PC-9 (cell line): Measurements from ENCODE around the gene CLDN5. TPM values are rescaled to one million over a fixed set of nuclear protein-coding genes. Genes with fewer than 3 reads are reported as not detected.
A peak's percentile ranks its signal among the peaks of the same experiment; 100 is the strongest.

Experiments used
- BruUV-seq: library from RNA; stranded (reverse); fragments of 400-500 nt; replicated peaks from 2 replicates; lab custom pipeline; 2021; lab: Mats Ljungman, UMichigan
- CTCF ChIA-PET: fragments of 300-600 bp; sonication (Branson Sonifier 250); formaldehyde crosslinking; loops from one replicate; lab custom pipeline; 2022; ENCODE audit warnings: antibody characterized with exemption; lab: Charles Lee
- POLR2A ChIA-PET: fragments of 300-600 bp; sonication (Branson Sonifier 250); formaldehyde crosslinking; loops from one replicate; lab custom pipeline; 2022; ENCODE audit warnings: antibody characterized with exemption; ENCODE audit not compliant: unreplicated experiment; lab: Charles Lee
- DNase-seq, 2 experiments: peaks; one replicate each; pipeline versions ENCODE4 v3.0.0 to v3.0.0-alpha.2; 2015 to 2022; ENCODE audit warnings: mixed read lengths in 1 of 2
- H2AFZ ChIP-seq: fragments of 200-600 bp; sonication (generic); 2 replicates; pipeline ENCODE4 v1.8.1; 2017; ENCODE audit warnings: antibody characterized with exemption
- H3F3A ChIP-seq: fragments of 200-600 bp; sonication (generic); 2 replicates; pipeline ENCODE4 v1.8.1; 2017; ENCODE audit warnings: antibody characterized with exemption, mild to moderate bottlenecking, low read depth; ENCODE audit not compliant: insufficient read depth
- H3K27ac ChIP-seq: fragments of 200-600 bp; sonication (generic); 2 replicates; pipeline ENCODE4 v1.6.1; 2016; ENCODE audit warnings: mixed run types
- H3K27me3 ChIP-seq: fragments of 200-600 bp; sonication (generic); 2 replicates; pipeline ENCODE4 v1.6.1; 2016; ENCODE audit warnings: low read depth, mixed run types; ENCODE audit not compliant: insufficient read depth
- H3K36me3 ChIP-seq: fragments of 200-600 bp; sonication (generic); 2 replicates; pipeline ENCODE4 v1.6.1; 2016; ENCODE audit warnings: low read depth, mixed run types
- H3K4me1 ChIP-seq: fragments of 200-600 bp; sonication (generic); replicated peaks from 2 replicates; pipeline ENCODE4 v1.6.1; 2016; ENCODE audit warnings: mixed run types; ENCODE audit not compliant: insufficient read depth
- H3K4me2 ChIP-seq: fragments of 200-600 bp; sonication (generic); 2 replicates; pipeline ENCODE4 v1.6.1; 2017; ENCODE audit warnings: mixed run types
- H3K4me3 ChIP-seq: fragments of 200-600 bp; sonication (generic); 2 replicates; pipeline ENCODE4 v1.6.1; 2016; ENCODE audit warnings: mixed run types
- H3K79me2 ChIP-seq: fragments of 200-600 bp; sonication (generic); 2 replicates; pipeline ENCODE4 v1.6.1; 2017; ENCODE audit warnings: low read depth, mixed run types
- H3K9me2 ChIP-seq: fragments of 200-600 bp; sonication (generic); 2 replicates; pipeline ENCODE4 v1.8.1; 2017; ENCODE audit warnings: mild to moderate bottlenecking; ENCODE audit not compliant: insufficient read depth
- H3K9me3 ChIP-seq: fragments of 200-600 bp; sonication (generic); 2 replicates; pipeline ENCODE4 v1.8.1; 2016; ENCODE audit warnings: low read depth; ENCODE audit not compliant: insufficient read depth
- H4K20me1 ChIP-seq: fragments of 200-600 bp; sonication (generic); 2 replicates; pipeline ENCODE4 v1.8.1; 2017; ENCODE audit not compliant: insufficient read depth
- CTCF ChIP-seq: fragments of 200-600 bp; sonication (generic); conservative IDR thresholded peaks from 2 replicates; pipeline ENCODE4 v1.6.1; 2017; ENCODE audit warnings: mixed run types, antibody characterized with exemption, mild to moderate bottlenecking, moderate library complexity
- EZH2 ChIP-seq: fragments of 200-600 bp; sonication (generic); IDR thresholded peaks from 2 replicates; pipeline ENCODE4 v1.8.0; 2017; ENCODE audit warnings: antibody characterized with exemption, low read depth
- intact Hi-C: fragments of 100-400 bp; cut with micrococcal nuclease; formaldehyde crosslinking; loops from one replicate; pipeline ENCODE4 v1.10.0; 2022; ENCODE audit not compliant: unreplicated experiment
- total RNA-seq: library from RNA; stranded (reverse); gene quantifications from 2 replicates; pipeline ENCODE4 v1.2.3, GENCODE V29; 2021

The CLDN5 gene
- total RNA-seq, 1 experiment from 2014 or later = not detected

GRCh38 chr22:19480173-19480568, 44.0 kb downstream of the CLDN5 start:
- peaks cover 22% of the 10 kb centered on the region for H4K20me1 ChIP-seq
- H3K9me3 ChIP-seq = no peaks in the 10 kb centered on the region
- BruUV-seq = no TSS peak
- ChIA-PET POLR2A (interaction anchor here (0.6 kb wide), 2 partner anchors 369 to 551 kb away, joined by 3 to 5 read pairs; no protein-coding TSS in a partner anchor), CTCF (interaction anchor here (0.6 kb wide), 1 partner anchor 570 kb away, joined by 4 read pairs; no protein-coding TSS in a partner anchor)
- H3K4me1 ChIP-seq = peaks cover 15% of the 10 kb centered on the region
- H3F3A ChIP-seq = no peaks in the 10 kb centered on the region
- H2AFZ ChIP-seq = peak overlapping the region; percentile 92
- intact Hi-C loops = no loop called here
- no peaks in the 10 kb centered on the region for H3K9me2 ChIP-seq
- TF ChIP-seq EZH2 (no peak), CTCF (no peak)
- peak overlapping the region; percentile 75 for H3K4me3 ChIP-seq
- H3K4me2 ChIP-seq = peak overlapping the region; percentile 83
- H3K27ac ChIP-seq = no peak overlapping the region
- H3K36me3 ChIP-seq = no peaks in the 10 kb centered on the region
- H3K79me2 ChIP-seq = peaks cover 46% of the 10 kb centered on the region
- no peak for DNase-seq
- H3K27me3 ChIP-seq = no peaks in the 10 kb centered on the region

- CTCF ChIA-PET = interaction anchor here (0.6 to 0.7 kb wide), 2 partner anchors 137 to 570 kb away, joined by 3 to 4 read pairs; no protein-coding TSS in a partner anchor
- Histone ChIP-seq H3K4me3 (peak within 1 kb of the TSS; percentile 75), H3K27me3 (no peaks in the 10 kb centered on the region), H3K4me1 (peaks cover 15% of the 10 kb centered on the region), H2AFZ (peak within 1 kb of the TSS; percentile 92), H3K9me2 (no peaks in the 10 kb centered on the region), H3F3A (no peaks in the 10 kb centered on the region), H3K4me2 (peak within 1 kb of the TSS; percentile 96), H3K79me2 (peaks cover 48% of the 10 kb centered on the region), H4K20me1 (peaks cover 22% of the 10 kb centered on the region), H3K27ac (peak within 1 kb of the TSS; percentile 92), H3K9me3 (no peaks in the 10 kb centered on the region), H3K36me3 (no peaks in the 10 kb centered on the region)
- intact Hi-C loops = loop anchor here (2.0 to 10.0 kb wide), 3 partner anchors 153 to 301 kb away; partner anchors contain the start of genes CLTCL1 and SLC25A1
- POLR2A ChIA-PET = interaction anchor here (0.5 to 0.7 kb wide), 6 partner anchors 27 to 1409 kb away, joined by 3 to 5 read pairs (median 3); no protein-coding TSS in a partner anchor
- DNase-seq = peak; percentile 89 to 91
- no TSS peak for BruUV-seq
- TF ChIP-seq CTCF (no peak), EZH2 (no peak)
Measured at GRCh38 chr22:19479355-19480172, 44.6 kb downstream of the CLDN5 start, which contains the start of gene CDC45. TSS of gene CDC45 (plus strand) at chr22:19479920. CDS start at chr22:19479969, 49 bp downstream.

- Histone ChIP-seq H3K27ac (peak within 1 kb of the TSS; percentile 92), H3K4me3 (peak within 1 kb of the TSS; percentile 75), H4K20me1 (peaks cover 22% of the 10 kb centered on the region), H3K36me3 (no peaks in the 10 kb centered on the region), H3K9me3 (no peaks in the 10 kb centered on the region), H3F3A (no peaks in the 10 kb centered on the region), H2AFZ (peak within 1 kb of the TSS; percentile 92), H3K79me2 (peaks cover 48% of the 10 kb centered on the region), H3K4me2 (peak within 1 kb of the TSS; percentile 96), H3K4me1 (peaks cover 15% of the 10 kb centered on the region), H3K27me3 (no peaks in the 10 kb centered on the region), H3K9me2 (no peaks in the 10 kb centered on the region)
- POLR2A ChIA-PET = interaction anchor here (0.6 to 0.7 kb wide), 2 partner anchors 32 to 294 kb away, joined by 3 to 5 read pairs; no protein-coding TSS in a partner anchor
- CTCF ChIA-PET = interaction anchor here (0.5 to 1.5 kb wide), 2 partner anchors 334 to 1585 kb away, joined by 3 to 4 read pairs; partner anchors contain the start of gene ESS2
- no TSS peak for BruUV-seq
- intact Hi-C loops = loop anchor here (2.0 to 10.0 kb wide), 3 partner anchors 153 to 300 kb away; partner anchors contain the start of genes CLTCL1 and SLC25A1
- peak; percentile 53 to 69 for DNase-seq
- no peak for TF ChIP-seq CTCF
- TF ChIP-seq EZH2 = no peak
Measured at GRCh38 chr22:19478901-19479354, 45.3 kb downstream of the CLDN5 start, which contains the start of gene UFD1. TSS of gene UFD1 (minus strand) at chr22:19479193. CDS start at chr22:19479085, 108 bp downstream.
